BLaER1 treated with 17β-estradiol and CSF1 and Interleukin-3, amounts not matched to agents 10 nM and 100 nM (cell line): Measurements from ENCODE around the gene CENPL.
"Not testable (repeated sequence)": the region's sequence is repeated elsewhere in the genome, so short reads cannot be mapped to it uniquely, and the experiment has no call there.

Experiments
- H3K27ac ChIP-seq, 11 experiments: shearing (Covaris generic); formaldehyde crosslinking; 2 replicates each; pipeline ENCODE4 v1.8.1; 2022
- H3K27me3 ChIP-seq, 11 experiments: shearing (Covaris generic); formaldehyde crosslinking; 2 replicates each; pipeline ENCODE4 v1.8.1; 2022
- H3K36me3 ChIP-seq, 11 experiments: shearing (Covaris generic); formaldehyde crosslinking; 2 replicates each; pipeline ENCODE4 v1.8.1; 2022
- H3K4me1 ChIP-seq, 10 experiments: shearing (Covaris generic); formaldehyde crosslinking; 2 replicates each; pipeline ENCODE4 v1.8.1; 2022
- H3K4me2 ChIP-seq, 11 experiments: shearing (Covaris generic); formaldehyde crosslinking; 2 replicates each; pipeline ENCODE4 v1.8.1; 2022
- H3K4me3 ChIP-seq, 10 experiments: shearing (Covaris generic); formaldehyde crosslinking; 2 replicates each; pipeline ENCODE4 v1.8.1; 2022
- H3K9ac ChIP-seq, 11 experiments: shearing (Covaris generic); formaldehyde crosslinking; 2 replicates each; pipeline ENCODE4 v1.8.1; 2022
- H3K9me3 ChIP-seq, 11 experiments: shearing (Covaris generic); formaldehyde crosslinking; replicated peaks in 1 of 11; 2 replicates each; pipeline ENCODE4 v1.8.1; 2022
- H4K20me1 ChIP-seq, 11 experiments: shearing (Covaris generic); formaldehyde crosslinking; 2 replicates each; pipeline ENCODE4 v1.8.1; 2022
- Cebpa-rat ChIP-seq, 11 experiments: shearing (Covaris generic); IDR thresholded peaks; 2 replicates each; pipeline ENCODE4 v1.8.1; 2022

Gene CENPL

DNA sequence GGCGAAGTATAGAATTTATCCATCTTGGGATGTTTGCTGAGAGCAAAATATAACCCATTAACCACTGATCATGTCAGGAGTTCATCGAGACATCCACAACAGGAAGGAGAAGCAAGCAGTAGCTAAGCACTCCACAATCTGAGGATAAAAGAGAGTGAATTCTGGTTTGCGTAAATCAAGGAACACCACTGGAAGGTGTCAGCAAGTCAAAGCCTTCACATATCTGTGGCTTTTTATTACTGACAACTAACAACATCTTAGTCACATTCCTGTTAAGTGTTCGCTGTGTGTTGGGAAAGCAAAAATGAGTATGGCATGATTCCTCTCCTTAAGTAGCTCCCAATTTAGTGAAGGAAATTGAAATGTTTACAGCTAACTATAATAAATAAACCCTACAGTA lies 44.7 kb downstream of the CENPL start:
- 0 out of 22 replicates have a peak, but pooled peaks cover 0 to 4% (median 0%) of the 10 kb centered on the region in 11 experiments for H4K20me1 ChIP-seq
- peaks cover 85 to 98% (median 94%) of the 10 kb centered on the region in 11 experiments for H3K36me3 ChIP-seq
- peaks cover 0 to 11% (median 0%) of the 10 kb centered on the region in 10 experiments; a peak in 3 of 20 replicates for H3K4me1 ChIP-seq
- TF ChIP-seq Cebpa-rat (IDR thresholded peaks at IDR 0.05), result no peak
- H3K4me3 ChIP-seq, result no peak overlapping the region
- H3K9ac ChIP-seq, result no peak overlapping the region
- peaks cover 0 to 13% (median 6%) of the 10 kb centered on the region in 11 experiments; a peak in 8 of 22 replicates for H3K9me3 ChIP-seq
- no peak overlapping the region for H3K27ac ChIP-seq
- H3K27me3 ChIP-seq, result no peaks in the 10 kb centered on the region
- H3K4me2 ChIP-seq, result no peak overlapping the region

DNA sequence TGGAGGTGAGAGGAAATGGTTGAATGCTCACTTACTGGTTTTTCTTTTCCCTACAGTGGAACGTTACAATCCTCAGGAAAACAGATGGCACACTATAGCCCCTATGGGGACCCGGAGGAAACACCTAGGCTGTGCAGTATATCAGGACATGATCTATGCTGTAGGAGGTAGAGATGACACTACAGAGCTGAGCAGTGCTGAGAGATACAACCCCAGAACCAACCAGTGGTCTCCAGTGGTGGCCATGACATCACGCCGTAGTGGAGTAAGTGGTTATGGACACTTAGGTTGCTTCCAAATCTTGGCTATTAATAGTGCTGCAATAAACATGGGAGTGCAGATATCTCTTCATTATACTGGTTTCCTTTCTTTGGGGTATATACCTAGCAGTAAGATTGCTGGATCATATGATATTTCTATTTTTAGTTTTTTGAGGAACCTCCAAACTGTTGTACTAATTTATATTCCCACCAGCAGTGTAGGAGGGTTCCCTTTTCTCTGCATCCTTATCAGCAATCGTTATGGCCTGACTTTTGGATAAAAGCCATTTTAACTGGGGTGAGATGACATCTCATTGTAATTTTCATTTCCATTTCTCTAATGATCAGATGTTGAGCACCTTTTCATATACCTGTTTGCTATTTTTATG lies 49.0 kb downstream of the CENPL start:
- Histone ChIP-seq H3K27me3 (no peaks in the 10 kb centered on the region), H3K9ac (no peak overlapping the region), H3K4me2 (0 out of 22 replicates have a peak overlapping the region, but pooled peaks of 1 of the 11 experiments have one; percentile 6), H4K20me1 (0 out of 22 replicates have a peak, but pooled peaks cover 0 to 4% (median 0%) of the 10 kb centered on the region in 11 experiments), H3K36me3 (peaks cover 68 to 97% (median 80%) of the 10 kb centered on the region in 11 experiments), H3K4me3 (no peak overlapping the region), H3K4me1 (peaks cover 0 to 11% (median 0%) of the 10 kb centered on the region in 10 experiments; a peak in 3 of 20 replicates), H3K27ac (no peak overlapping the region), H3K9me3 (peaks cover 0 to 13% (median 6%) of the 10 kb centered on the region in 11 experiments; a peak in 8 of 22 replicates)
- TF ChIP-seq Cebpa-rat (IDR thresholded peaks at IDR 0.05), result no peak

DNA sequence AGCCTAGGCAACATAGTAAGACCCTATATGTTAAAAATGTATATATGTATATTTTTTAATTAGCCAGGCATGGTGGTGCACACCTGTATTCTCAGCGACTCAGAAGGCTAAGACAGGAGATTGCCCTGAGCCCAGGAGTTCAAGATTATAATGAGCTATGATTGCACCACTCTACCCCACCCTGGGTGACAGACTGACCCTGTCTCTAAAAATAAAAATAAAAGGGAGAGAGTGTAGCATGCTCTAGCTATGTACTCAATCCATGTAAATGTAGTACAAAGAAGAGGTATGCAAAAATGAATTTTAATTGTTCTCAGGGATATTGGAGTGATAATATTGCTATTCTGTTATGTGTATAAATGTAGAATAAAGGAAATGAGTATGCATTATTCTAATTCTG lies 53.1 kb downstream of the CENPL start:
- TF ChIP-seq Cebpa-rat (IDR thresholded peaks at IDR 0.05), result no peak
- Histone ChIP-seq H3K4me1 (peaks cover 0 to 11% (median 0%) of the 10 kb centered on the region in 10 experiments; a peak in 3 of 20 replicates), H3K9ac (no peak overlapping the region), H3K36me3 (peaks cover 46 to 96% (median 68%) of the 10 kb centered on the region in 11 experiments), H3K4me3 (no peak overlapping the region), H3K4me2 (no peak overlapping the region), H3K27me3 (no peaks in the 10 kb centered on the region), H3K27ac (no peak overlapping the region), H4K20me1 (no peaks in the 10 kb centered on the region), H3K9me3 (peaks cover 0 to 10% (median 4%) of the 10 kb centered on the region in 11 experiments; a peak in 8 of 22 replicates)

DNA sequence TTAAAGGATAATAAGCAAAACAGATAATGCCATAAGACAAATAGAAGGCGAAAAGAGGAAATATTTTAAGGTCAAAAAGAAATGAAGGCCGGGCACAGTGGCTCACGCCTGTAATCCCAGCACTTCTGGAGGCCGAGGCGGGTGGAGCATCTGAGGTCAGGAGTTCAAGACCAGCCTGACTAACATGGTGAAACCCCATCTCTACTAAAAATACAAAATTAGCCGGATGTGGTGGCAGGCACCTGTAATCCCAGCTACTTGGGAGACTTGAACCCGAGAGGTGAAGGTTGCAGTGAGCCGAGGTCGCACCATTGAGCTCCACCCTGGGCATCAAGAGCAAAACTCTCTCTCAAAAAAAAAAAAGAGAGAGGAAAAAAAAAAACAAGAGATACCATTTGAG lies 54.4 kb downstream of the CENPL start:
- H3K27ac ChIP-seq, H4K20me1 ChIP-seq, H3K4me2 ChIP-seq, H3K4me3 ChIP-seq, H3K27me3 ChIP-seq, H3K4me1 ChIP-seq, H3K9ac ChIP-seq, H3K9me3 ChIP-seq: not testable (repeated sequence)
- H3K36me3 ChIP-seq, result peaks cover 41 to 96% (median 68%) of the 10 kb centered on the region in 11 experiments

DNA sequence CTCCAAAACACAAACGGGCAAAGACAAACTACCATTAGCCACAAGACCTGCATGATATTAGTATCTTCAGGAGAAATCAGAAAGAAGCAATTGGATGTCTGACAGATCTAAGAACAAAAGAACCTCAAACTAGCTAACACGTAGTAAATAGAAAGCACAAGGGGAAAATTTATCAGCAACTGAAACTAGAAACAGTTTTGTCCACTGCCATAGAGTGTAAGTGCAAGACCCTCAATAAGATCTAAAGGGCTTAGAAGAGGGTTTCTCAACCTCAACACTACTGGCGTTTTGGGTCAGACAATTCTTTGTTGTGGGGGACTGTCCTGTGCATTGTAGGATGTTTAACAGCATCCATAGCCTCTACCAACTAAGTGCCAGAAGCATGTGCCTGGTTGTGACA lies 55.9 kb downstream of the CENPL start:
- no peak overlapping the region for H3K9ac ChIP-seq
- H3K27me3 ChIP-seq, result no peaks in the 10 kb centered on the region
- no peak overlapping the region for H3K4me2 ChIP-seq
- H3K4me3 ChIP-seq, result no peak overlapping the region
- H3K36me3 ChIP-seq, result peaks cover 41 to 94% (median 64%) of the 10 kb centered on the region in 11 experiments
- H4K20me1 ChIP-seq, result no peaks in the 10 kb centered on the region
- peaks cover 6 to 9% (median 8%) of the 10 kb centered on the region in 11 experiments; a peak in 20 of 22 replicates for H3K9me3 ChIP-seq
- no peaks in the 10 kb centered on the region for H3K4me1 ChIP-seq
- no peak overlapping the region for H3K27ac ChIP-seq
- TF ChIP-seq Cebpa-rat (IDR thresholded peaks at IDR 0.05), result no peak

DNA sequence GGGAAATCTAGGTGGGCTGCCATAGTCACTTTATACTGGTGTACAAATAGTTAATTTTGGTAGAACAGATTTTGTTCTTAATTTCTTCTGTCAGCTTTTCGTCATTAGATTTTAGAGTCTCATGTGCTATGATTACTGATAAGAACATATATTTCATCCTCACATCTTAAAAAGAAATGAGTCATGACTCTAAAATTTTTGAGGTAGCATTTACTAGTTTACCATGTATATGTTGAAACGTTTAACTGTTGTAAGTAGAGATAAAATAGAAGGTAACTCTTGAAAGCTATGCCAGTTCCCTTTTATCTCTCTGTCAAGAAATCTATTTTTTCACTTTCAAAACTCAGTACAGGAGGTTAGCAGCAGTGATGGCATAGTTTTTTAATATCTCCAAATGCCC lies 56.5 kb downstream of the CENPL start:
- Histone ChIP-seq H3K9ac (no peak overlapping the region), H3K4me1 (no peaks in the 10 kb centered on the region), H3K36me3 (peaks cover 41 to 94% (median 66%) of the 10 kb centered on the region in 11 experiments), H3K4me2 (no peak overlapping the region), H3K27me3 (no peaks in the 10 kb centered on the region), H4K20me1 (no peaks in the 10 kb centered on the region), H3K27ac (no peak overlapping the region), H3K4me3 (no peak overlapping the region), H3K9me3 (peaks cover 12 to 15% (median 14%) of the 10 kb centered on the region in 11 experiments)
- no peak for TF ChIP-seq Cebpa-rat (IDR thresholded peaks at IDR 0.05)

DNA sequence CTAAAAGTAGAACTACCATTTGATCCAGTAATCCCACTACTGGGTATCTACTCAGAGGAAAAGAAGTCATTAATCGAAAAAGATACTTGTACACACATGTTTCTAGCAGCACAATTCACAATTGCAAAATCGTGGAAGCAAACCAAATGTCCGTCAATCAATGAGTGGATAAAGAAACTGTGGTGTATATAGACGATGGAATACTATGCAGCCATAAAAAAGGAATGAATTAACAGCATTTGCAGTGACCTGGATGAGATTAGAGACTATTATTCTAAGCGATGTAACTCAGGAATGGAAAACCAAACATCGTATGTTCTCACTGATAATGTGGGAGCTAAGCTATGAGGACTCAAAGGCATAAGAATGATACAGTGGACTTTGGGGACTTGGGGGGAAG lies 60.4 kb downstream of the CENPL start:
- H3K4me1 ChIP-seq, H3K27me3 ChIP-seq, H3K4me2 ChIP-seq, H4K20me1 ChIP-seq, H3K9ac ChIP-seq, H3K4me3 ChIP-seq, H3K27ac ChIP-seq: not testable (repeated sequence)
- Histone ChIP-seq H3K9me3 (peaks cover 48 to 54% (median 52%) of the 10 kb centered on the region in 11 experiments), H3K36me3 (peaks cover 69 to 99% (median 92%) of the 10 kb centered on the region in 11 experiments)

DNA sequence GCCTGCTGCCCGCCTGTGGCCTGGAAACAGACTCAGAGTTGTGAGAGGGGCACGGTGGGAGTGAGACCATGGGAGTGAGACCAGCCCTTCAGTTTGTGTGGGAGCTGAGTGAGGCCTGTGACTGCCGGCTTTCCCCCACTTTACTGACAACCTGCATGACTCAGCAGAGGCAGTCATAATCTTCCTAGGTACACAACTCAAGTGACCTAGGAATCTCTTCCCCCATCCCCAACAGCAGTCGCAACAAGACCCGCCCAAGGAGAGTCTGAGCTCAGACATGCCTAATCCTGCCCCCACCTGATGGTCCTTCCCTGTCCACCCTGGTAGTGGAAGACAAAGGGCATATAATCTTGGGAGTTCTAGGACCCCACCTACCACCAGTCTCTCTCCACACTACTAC lies 65.7 kb downstream of the CENPL start:
- no peaks in the 10 kb centered on the region for H3K4me1 ChIP-seq
- no peak overlapping the region for H3K9ac ChIP-seq
- no peak overlapping the region for H3K4me2 ChIP-seq
- peaks cover 89 to 100% (median 98%) of the 10 kb centered on the region in 11 experiments for H3K36me3 ChIP-seq
- TF ChIP-seq Cebpa-rat (IDR thresholded peaks at IDR 0.05), result no peak
- H3K27ac ChIP-seq, result no peak overlapping the region
- no peaks in the 10 kb centered on the region for H3K27me3 ChIP-seq
- H4K20me1 ChIP-seq, result no peaks in the 10 kb centered on the region
- no peak overlapping the region for H3K4me3 ChIP-seq
- peaks cover 52 to 65% (median 60%) of the 10 kb centered on the region in 11 experiments for H3K9me3 ChIP-seq

DNA sequence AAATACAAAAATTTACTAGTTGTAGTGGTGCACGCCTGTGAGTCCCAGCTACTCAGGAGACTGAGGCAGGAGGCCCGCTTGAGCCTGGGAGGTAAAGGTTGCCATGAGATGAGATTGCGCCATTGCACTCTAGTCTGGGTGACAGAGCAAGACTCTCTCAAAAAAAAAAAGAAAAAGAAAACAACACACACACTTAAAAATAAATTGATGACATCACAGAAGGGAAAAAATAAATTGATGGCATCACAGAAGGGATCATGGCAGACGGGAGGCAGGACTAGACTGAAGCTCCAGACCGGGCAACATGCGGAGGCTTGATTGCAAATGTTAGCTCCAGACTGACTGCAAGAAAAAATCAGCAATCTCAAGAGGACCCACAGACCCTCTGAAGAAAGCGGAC lies 66.6 kb downstream of the CENPL start:
- H3K9ac ChIP-seq, result no peak overlapping the region
- peaks cover 44 to 56% (median 52%) of the 10 kb centered on the region in 11 experiments for H3K9me3 ChIP-seq
- no peaks in the 10 kb centered on the region for H4K20me1 ChIP-seq
- no peaks in the 10 kb centered on the region for H3K27me3 ChIP-seq
- TF ChIP-seq Cebpa-rat (IDR thresholded peaks at IDR 0.05), result no peak
- H3K4me3 ChIP-seq, result no peak overlapping the region
- H3K27ac ChIP-seq, result no peak overlapping the region
- no peaks in the 10 kb centered on the region for H3K4me1 ChIP-seq
- H3K4me2 ChIP-seq, result no peak overlapping the region
- H3K36me3 ChIP-seq, result peaks cover 92 to 100% (median 98%) of the 10 kb centered on the region in 11 experiments

DNA sequence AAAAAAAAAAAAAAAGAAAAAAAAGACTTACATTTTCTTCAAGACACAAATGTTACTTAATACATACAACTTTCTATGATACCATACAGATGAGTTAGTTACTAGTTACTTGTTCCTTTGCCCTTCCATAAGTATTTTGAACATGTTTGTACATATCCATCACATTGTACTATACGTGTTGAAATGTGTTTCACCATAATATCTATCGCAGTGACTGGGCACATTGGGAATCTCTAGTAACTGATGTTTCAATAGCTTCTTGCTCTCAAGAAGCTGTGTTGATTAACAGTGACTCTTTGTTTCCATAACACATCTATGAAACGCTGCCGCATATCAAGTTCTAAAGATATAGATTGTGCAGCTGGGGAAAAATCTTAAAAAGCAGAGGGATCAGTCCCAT lies 67.0 kb downstream of the CENPL start:
- H3K36me3 ChIP-seq, result peaks cover 92 to 100% (median 98%) of the 10 kb centered on the region in 11 experiments

More for the DNA sequence above, 67.0 kb downstream of the CENPL start:
- Histone ChIP-seq H3K27ac (no peak overlapping the region), H3K4me3 (no peak overlapping the region), H3K9me3 (peaks cover 39 to 51% (median 47%) of the 10 kb centered on the region in 11 experiments), H4K20me1 (no peaks in the 10 kb centered on the region), H3K27me3 (no peaks in the 10 kb centered on the region), H3K4me1 (no peaks in the 10 kb centered on the region), H3K9ac (no peak overlapping the region), H3K4me2 (no peak overlapping the region)
- TF ChIP-seq Cebpa-rat (IDR thresholded peaks at IDR 0.05), result no peak
